Psoas muscle (tissue), 8 donors: ENCODE measurements around the gene MROH8. TPM values are rescaled to one million over a fixed set of nuclear protein-coding genes. Genes with fewer than 3 reads are reported as not detected.
"Not testable (repeated sequence)": the region's sequence is repeated elsewhere in the genome, so short reads cannot be mapped to it uniquely, and the experiment has no call there.

Source experiments
- ATAC-seq, 4 donors: fragments of 200-7000 bp; cut with Tn5 transposase; one replicate each; pipeline ENCODE4 v1.9.1; 2020; ENCODE audit warnings: moderate library complexity in 3 of 4, mild to moderate bottlenecking in 2 of 4
- DNase-seq, 2 donors: peaks; one replicate each; pipeline ENCODE4 v3.0.0-alpha.2; 2020
- H3K27ac ChIP-seq: fragments of 200-600 bp; one replicate; pipeline ENCODE4 v1.8.0; 2022
- H3K27me3 ChIP-seq, 3 donors: fragments of 200-600 bp in 1 of 3; one replicate each; pipeline versions ENCODE4 v1.6.1 to v1.8.0; 2013 to 2022; ENCODE audit warnings: low read length in 2 of 3, mild to moderate bottlenecking in 2 of 3, moderate library complexity in 1 of 3; ENCODE audit not compliant: insufficient read depth in 3 of 3
- H3K36me3 ChIP-seq, 2 donors: fragments of 200-600 bp in 1 of 2; one replicate each; pipeline versions ENCODE4 v1.6.1 to v1.8.0; 2013 to 2022; ENCODE audit warnings: low read depth in 1 of 2, mild to moderate bottlenecking in 1 of 2, moderate library complexity in 1 of 2; ENCODE audit not compliant: insufficient read depth in 1 of 2
- H3K4me1 ChIP-seq: fragments of 200-600 bp; one replicate; pipeline ENCODE4 v1.8.0; 2022
- H3K4me3 ChIP-seq: fragments of 200-600 bp; one replicate; pipeline ENCODE4 v1.8.0; 2022; ENCODE audit warnings: mild to moderate bottlenecking
- H3K9me3 ChIP-seq: fragments of 200-600 bp; one replicate; pipeline ENCODE4 v1.8.0; 2022
- WGBS, 3 donors: extraction: QIAGEN DNeasy Blood & Tissue Kit; methylation state at CpG; one replicate each; pipeline versions ENCODE4 v1.1.6 to v1.1.7; 2013; 5-methylcytosine and 5-hydroxymethylcytosine counted together
- intact Hi-C, 2 donors: fragments of 100-400 bp; cut with DNase I; formaldehyde crosslinking; loops; one replicate each; pipeline versions ENCODE4 v1.11.0 to v1.14.2; 2022
- polyA plus RNA-seq, 3 donors: library from polyadenylated mRNA; stranded (reverse); fragments of 200-250 nt; gene quantifications; one replicate each; pipeline ENCODE4 v1.2.3, GENCODE V29; 2013
- total RNA-seq, 4 donors: library from RNA; stranded (reverse); fragmentation: NEBNext Ultra II Directional in 2 of 4; extraction: Animal tissue kit (Norgen Biotek cat#: 25700) in 2 of 4; gene quantifications; one replicate each; pipeline versions ENCODE4 v1.2.1 to v1.2.4, GENCODE V29; 2021 to 2023
- TF ChIP-seq, protein P1 (sequence below): fragments of 200-600 bp; IDR thresholded peaks from one replicate; pipeline ENCODE4 v1.8.0; 2022; ENCODE audit warnings: antibody characterized with exemption
- donor health status: healthy with polysubstance abuse.
- donor health status: DM: no; HTN: no; CAD: no; lungs with moderate emphysema.
- donor health status: Bipolar disorder and iron deficiency.
- donor health status: healthy.
- donor health status: DM: yes; HTN: yes; CAD: no.
- donor health status: DM: no; HTN: no; CAD: no.
- donor health status: DM: no; HTN: no; CAD: no.
- donor health status: DM: yes; HTN: yes; CAD: no.

Gene MROH8
- total and polyA plus RNA-seq, 7 donors: 0.99 to 5.5 (median 4.1) TPM

DNA sequence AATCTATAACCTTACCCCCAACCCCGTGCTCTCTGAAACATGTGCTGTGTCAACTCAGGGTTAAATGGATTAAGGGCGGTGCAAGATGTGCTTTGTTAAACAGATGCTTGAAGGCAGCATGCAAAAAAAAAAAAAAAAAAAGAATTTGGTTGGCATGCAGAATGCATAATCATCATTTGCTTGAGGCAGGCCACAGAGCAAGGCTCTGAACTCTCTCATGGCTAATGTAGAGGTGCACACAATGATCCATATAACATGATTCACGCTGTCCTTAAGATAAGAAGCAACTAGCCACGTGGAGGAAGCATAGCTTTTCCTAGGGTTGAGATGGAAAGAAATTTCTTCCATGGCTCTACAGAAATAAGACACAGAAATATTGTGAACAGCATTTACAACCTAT, 27.8 kb downstream of the MROH8 start:
- 83 to 90% (median 87%) methylated on average over 2 to 3 of the region's 4 CpGs for WGBS, 3 donors
- Histone ChIP-seq H3K4me3 (no peak overlapping the region), H3K36me3 (peaks cover 0 to 30% of the 10 kb centered on the region in 2 donors), H3K9me3 (no peaks in the 10 kb centered on the region), H3K27ac (no peak overlapping the region), H3K27me3 (no peaks in the 10 kb centered on the region), H3K4me1 (no peaks in the 10 kb centered on the region)
- DNase-seq (no peak), ATAC-seq (no peak)
- intact Hi-C loops: no loop called here
- TF ChIP-seq, protein P1, sequence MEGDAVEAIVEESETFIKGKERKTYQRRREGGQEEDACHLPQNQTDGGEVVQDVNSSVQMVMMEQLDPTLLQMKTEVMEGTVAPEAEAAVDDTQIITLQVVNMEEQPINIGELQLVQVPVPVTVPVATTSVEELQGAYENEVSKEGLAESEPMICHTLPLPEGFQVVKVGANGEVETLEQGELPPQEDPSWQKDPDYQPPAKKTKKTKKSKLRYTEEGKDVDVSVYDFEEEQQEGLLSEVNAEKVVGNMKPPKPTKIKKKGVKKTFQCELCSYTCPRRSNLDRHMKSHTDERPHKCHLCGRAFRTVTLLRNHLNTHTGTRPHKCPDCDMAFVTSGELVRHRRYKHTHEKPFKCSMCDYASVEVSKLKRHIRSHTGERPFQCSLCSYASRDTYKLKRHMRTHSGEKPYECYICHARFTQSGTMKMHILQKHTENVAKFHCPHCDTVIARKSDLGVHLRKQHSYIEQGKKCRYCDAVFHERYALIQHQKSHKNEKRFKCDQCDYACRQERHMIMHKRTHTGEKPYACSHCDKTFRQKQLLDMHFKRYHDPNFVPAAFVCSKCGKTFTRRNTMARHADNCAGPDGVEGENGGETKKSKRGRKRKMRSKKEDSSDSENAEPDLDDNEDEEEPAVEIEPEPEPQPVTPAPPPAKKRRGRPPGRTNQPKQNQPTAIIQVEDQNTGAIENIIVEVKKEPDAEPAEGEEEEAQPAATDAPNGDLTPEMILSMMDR: no peak

DNA sequence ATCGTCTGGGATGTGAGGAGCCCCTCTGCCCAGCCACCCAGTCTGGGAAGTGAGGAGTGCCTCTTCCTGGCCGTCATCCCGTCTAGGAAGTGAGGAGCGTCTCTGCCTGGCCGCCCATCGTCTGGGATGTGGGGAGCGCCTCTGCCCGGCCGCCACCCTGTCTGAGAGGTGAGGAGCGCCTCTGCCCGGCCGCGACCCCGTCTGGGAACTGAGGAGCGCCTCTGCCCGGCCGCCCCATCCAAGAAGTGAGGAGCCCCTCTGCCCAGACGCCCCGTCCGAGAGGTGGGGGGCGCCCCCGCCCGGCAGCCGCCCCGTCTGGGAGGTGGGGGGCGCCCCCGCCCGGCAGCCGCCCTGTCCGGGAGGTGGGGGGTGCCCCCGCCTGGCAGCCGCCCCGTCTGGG, 28.5 kb downstream of the MROH8 start:
- DNase-seq, H3K4me1 ChIP-seq, H3K9me3 ChIP-seq, ATAC-seq, H3K27ac ChIP-seq, H3K27me3 ChIP-seq, H3K4me3 ChIP-seq, intact Hi-C loops: not testable (repeated sequence)
- 94 to 99% (median 98%) methylated on average over 24 to 33 of the region's 33 CpGs for whole genome bisulfite sequencing, 3 donors
- H3K36me3 ChIP-seq: peaks cover 0 to 29% of the 10 kb centered on the region in 2 donors

DNA sequence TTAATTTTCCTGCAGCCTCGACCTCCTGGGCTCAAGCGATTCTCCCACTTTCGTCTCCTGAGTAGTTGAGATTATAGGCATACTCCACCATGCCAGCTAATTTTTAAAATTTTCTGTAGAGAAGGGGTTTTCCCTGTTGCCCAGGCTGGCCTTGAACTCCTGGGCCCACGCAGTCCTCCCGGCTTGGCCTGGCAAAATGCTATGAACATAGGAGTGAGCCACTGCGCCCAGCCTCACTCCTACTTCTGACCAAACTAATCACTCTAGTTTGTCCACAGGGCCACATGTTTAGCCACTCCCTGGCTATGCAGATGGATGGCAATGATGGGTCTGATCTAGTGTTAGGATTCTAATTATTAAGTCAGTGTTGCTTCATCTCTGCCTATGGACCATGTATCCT, 32.1 kb downstream of the MROH8 start:
- WGBS, 3 donors: 95 to 96% (median 95%) methylated on average over 6 of the region's 6 CpGs

DNA sequence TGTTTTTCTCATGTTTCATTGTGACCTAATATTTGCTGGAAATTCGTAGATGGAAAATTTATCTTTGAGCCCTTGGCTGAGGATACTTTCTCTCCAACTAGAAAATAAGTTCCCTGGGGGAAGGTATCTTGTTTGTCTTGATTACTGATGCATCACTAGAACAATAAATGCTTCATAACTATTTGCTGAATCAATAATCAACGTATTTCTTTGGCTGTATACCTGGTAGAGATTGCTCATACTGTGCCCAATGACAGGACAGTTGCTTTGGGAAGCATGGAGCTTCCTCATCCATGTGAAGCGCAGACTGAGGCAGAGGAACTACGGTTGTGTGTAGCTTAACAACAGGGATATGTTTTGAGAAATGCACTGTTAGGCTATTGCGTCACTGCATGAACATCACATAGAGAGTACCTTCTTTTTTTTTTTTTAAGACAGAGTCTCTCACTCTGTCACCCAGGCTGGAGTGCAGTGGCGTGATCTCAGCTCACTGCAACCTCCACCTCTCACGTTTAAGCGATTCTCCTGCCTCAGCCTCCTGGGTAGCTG, 34.4 kb downstream of the MROH8 start:
- Histone ChIP-seq H3K4me3 (no peak overlapping the region), H3K9me3 (no peaks in the 10 kb centered on the region), H3K27me3 (no peaks in the 10 kb centered on the region), H3K4me1 (no peaks in the 10 kb centered on the region), H3K27ac (no peak overlapping the region), H3K36me3 (peaks cover 3 to 43% of the 10 kb centered on the region in 2 donors)
- intact Hi-C loops: no loop called here
- TF ChIP-seq, protein P1: no peak
- ATAC-seq: no peak
- no peak for DNase-seq
- 90 to 94% (median 90%) methylated on average over 8 of the region's 8 CpGs for WGBS, 3 donors

More for the DNA sequence above, 32.1 kb downstream of the MROH8 start:
- intact Hi-C loops: no loop called here
- no peak overlapping the region for H3K4me3 ChIP-seq
- no peaks in the 10 kb centered on the region for H3K9me3 ChIP-seq
- H3K27ac ChIP-seq: no peak overlapping the region
- no peak for ATAC-seq
- TF ChIP-seq, protein P1: no peak
- DNase-seq: no peak
- no peaks in the 10 kb centered on the region for H3K27me3 ChIP-seq
- H3K36me3 ChIP-seq: peaks cover 3 to 32% of the 10 kb centered on the region in 2 donors
- no peaks in the 10 kb centered on the region for H3K4me1 ChIP-seq

DNA sequence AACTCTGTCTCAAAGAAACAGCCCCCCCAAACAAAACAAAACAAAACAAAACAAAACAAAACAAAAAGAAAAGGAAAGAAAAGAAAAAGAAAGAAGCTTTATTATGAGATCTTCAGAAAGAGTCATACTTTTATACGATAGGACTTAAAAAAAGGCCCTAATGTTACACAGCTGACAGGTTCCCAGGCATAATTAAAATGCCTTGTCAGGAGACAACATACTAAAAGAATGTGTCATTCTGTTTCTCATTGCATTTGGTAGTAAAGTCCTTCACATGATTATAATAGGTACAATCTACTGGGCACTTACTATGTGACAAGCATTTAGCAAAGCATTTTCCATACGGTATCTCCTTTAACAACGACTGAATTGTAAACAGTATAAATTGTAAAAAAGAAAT, 36.6 kb downstream of the MROH8 start:
- DNase-seq (no peak), ATAC-seq (no peak)
- WGBS, 3 donors: 91 to 96% (median 94%) methylated on average over 3 of the region's 3 CpGs
- H3K27me3 ChIP-seq: no peaks in the 10 kb centered on the region
- intact Hi-C loops: no loop called here
- H3K36me3 ChIP-seq: peaks cover 3 to 41% of the 10 kb centered on the region in 2 donors
- H3K9me3 ChIP-seq: no peaks in the 10 kb centered on the region
- H3K4me3 ChIP-seq: no peak overlapping the region
- H3K27ac ChIP-seq: no peak overlapping the region
- H3K4me1 ChIP-seq: no peaks in the 10 kb centered on the region
- TF ChIP-seq, protein P1: no peak
